ENCODE data around the gene RARRES1.

Gene RARRES1

GRCh38 chr3:158763421-158763820 is 31.2 kb upstream of the RARRES1 start:
- no peak for DNase-seq

- DNase-seq, result no peak
Observed at GRCh38 chr3:158762701-158763100, 30.4 kb upstream of the RARRES1 start.

GRCh38 chr3:158761350-158761749 is 29.1 kb upstream of the RARRES1 start:
- no peak for DNase-seq

- DNase-seq, result no peak
Observed at GRCh38 chr3:158755421-158755820, 23.2 kb upstream of the RARRES1 start.

- no peak for DNase-seq
Observed at GRCh38 chr3:158753854-158754253, 21.6 kb upstream of the RARRES1 start.

- no peak for DNase-seq
Observed at GRCh38 chr3:158751316-158751715, 19.1 kb upstream of the RARRES1 start.

GRCh38 chr3:158750016-158750415 is 17.8 kb upstream of the RARRES1 start:
- DNase-seq, result no peak

GRCh38 chr3:158749526-158749925 is 17.3 kb upstream of the RARRES1 start:
- DNase-seq, result no peak

- no peak for DNase-seq
Observed at GRCh38 chr3:158748237-158748828, 16.1 kb upstream of the RARRES1 start.

GRCh38 chr3:158747417-158747816 is 15.2 kb upstream of the RARRES1 start:
- DNase-seq, result no peak

GRCh38 chr3:158745551-158745950 is 13.3 kb upstream of the RARRES1 start:
- no peak for DNase-seq

- no peak for DNase-seq
Observed at GRCh38 chr3:158744567-158745288, 12.5 kb upstream of the RARRES1 start.

- DNase-seq, result no peak
Observed at GRCh38 chr3:158743664-158744566, 11.7 kb upstream of the RARRES1 start.

- peak; percentile 90 for DNase-seq
Observed at GRCh38 chr3:158742871-158743663, 10.8 kb upstream of the RARRES1 start.

GRCh38 chr3:158739661-158740060 is 7.4 kb upstream of the RARRES1 start:
- DNase-seq, result no peak

GRCh38 chr3:158739078-158739477 is 6.8 kb upstream of the RARRES1 start:
- no peak for DNase-seq

GRCh38 chr3:158738653-158739052 is 6.4 kb upstream of the RARRES1 start:
- no peak for DNase-seq

- DNase-seq, result no peak
Observed at GRCh38 chr3:158737976-158738615, 5.8 kb upstream of the RARRES1 start.

- DNase-seq, result no peak
Observed at GRCh38 chr3:158737410-158737809, 5.2 kb upstream of the RARRES1 start.

GRCh38 chr3:158735296-158736033 is 3.2 kb upstream of the RARRES1 start:
- no peak for DNase-seq

GRCh38 chr3:158733656-158734055 is 1.4 kb upstream of the RARRES1 start:
- DNase-seq, result no peak

- no peak for DNase-seq
Observed at GRCh38 chr3:158732856-158733200, 571 bp upstream of the RARRES1 start.
